Body of pancreas (tissue), 4 donors: ENCODE measurements around the gene CCDC83. TPM values are rescaled to one million over a fixed set of nuclear protein-coding genes. Genes with fewer than 3 reads are reported as not detected.

Source experiments
- ATAC-seq: fragments of 150-250 bp; one replicate; pipeline ENCODE4 v1.9.1; 2016
- DNase-seq, 4 donors: peaks; one replicate each; pipeline ENCODE4 v3.0.0-alpha.2; 2019
- H3K27ac ChIP-seq, 4 donors: fragments of 200-600 bp; sonication (generic); 1 replicate in 3 of 4; 2 replicates in 1 of 4; pipeline versions ENCODE4 v1.5.1 to v1.6.1; 2016 to 2019; ENCODE audit warnings: mild to moderate bottlenecking in 1 of 4, mixed read lengths in 1 of 4, moderate library complexity in 1 of 4
- H3K27me3 ChIP-seq, 2 donors: fragments of 200-600 bp; sonication (generic); one replicate each; pipeline ENCODE4 v1.6.0; 2016; ENCODE audit warnings: mild to moderate bottlenecking in 1 of 2
- H3K36me3 ChIP-seq, 2 donors: fragments of 200-600 bp; sonication (generic); replicated peaks in 1 of 2; 2 replicates each; pipeline ENCODE4 v1.5.1; 2016; ENCODE audit warnings: low read depth in 2 of 2; ENCODE audit not compliant: insufficient read depth in 1 of 2
- H3K4me1 ChIP-seq: fragments of 200-600 bp; sonication (generic); one replicate; pipeline ENCODE4 v1.6.0; 2016
- H3K4me3 ChIP-seq, 2 donors: fragments of 200-600 bp; sonication (generic); 1 replicate in 1 of 2; 2 replicates in 1 of 2; pipeline ENCODE4 v1.5.1; 2016 to 2019
- H3K9me3 ChIP-seq, 3 donors: fragments of 200-600 bp; sonication (generic); 1 replicate in 2 of 3; 2 replicates in 1 of 3; pipeline ENCODE4 v1.5.1; 2016
- POLR2A ChIP-seq, 3 donors: fragments of 450-650 bp; IDR thresholded peaks; one replicate each; pipeline ENCODE4 v1.6.1; 2016; ENCODE audit warnings: antibody characterized with exemption in 3 of 3, mild to moderate bottlenecking in 2 of 3
- WGBS, 2 donors: methylation state at CpG; one replicate each; pipeline ENCODE4 v1.1.5; 2017; 5-methylcytosine and 5-hydroxymethylcytosine counted together
- intact Hi-C: fragments of 100-400 bp; cut with DNase I; formaldehyde crosslinking; loops from one replicate; pipeline ENCODE4 v1.15.1; 2023
- total RNA-seq, 2 donors: library from RNA; depleted of rRNA; stranded (reverse); fragments of >200 nt; gene quantifications; one replicate each; pipeline ENCODE4 v1.1.0, GENCODE V29; 2016
- TF ChIP-seq, protein P1 (sequence below), 7 experiments: fragments of 450-650 bp in 4 of 7; fragments of 200-600 bp in 3 of 7; sonication (generic) in 3 of 7; IDR thresholded peaks; one replicate each; pipeline ENCODE4 v1.5.1; 2016 to 2019; ENCODE audit warnings: antibody characterized with exemption in 7 of 7

Gene CCDC83
- total RNA-seq, 2 donors from 2014 or later: not detected

DNA sequence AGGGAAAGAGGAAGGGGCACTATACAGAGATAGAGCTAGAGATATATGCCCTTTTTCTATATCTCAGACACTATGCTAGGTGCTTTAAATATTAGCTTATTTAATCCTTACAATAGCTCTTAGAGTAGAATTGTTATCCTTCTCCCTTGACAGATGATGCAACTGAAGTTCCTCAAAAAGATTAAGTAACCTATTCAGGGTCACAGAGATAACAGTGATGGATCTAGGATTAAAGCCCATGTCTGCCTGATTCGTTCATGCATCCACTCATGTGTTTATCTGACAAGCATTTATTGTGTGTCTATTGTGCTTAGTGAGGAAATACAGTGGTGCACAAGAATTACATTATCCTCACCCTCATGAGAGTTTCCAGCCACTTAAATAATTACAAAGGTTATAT is 8.7 kb downstream of the CCDC83 start:
- no peak for TF ChIP-seq POLR2A (IDR thresholded peaks at IDR 0.05)
- TF ChIP-seq, protein P1, sequence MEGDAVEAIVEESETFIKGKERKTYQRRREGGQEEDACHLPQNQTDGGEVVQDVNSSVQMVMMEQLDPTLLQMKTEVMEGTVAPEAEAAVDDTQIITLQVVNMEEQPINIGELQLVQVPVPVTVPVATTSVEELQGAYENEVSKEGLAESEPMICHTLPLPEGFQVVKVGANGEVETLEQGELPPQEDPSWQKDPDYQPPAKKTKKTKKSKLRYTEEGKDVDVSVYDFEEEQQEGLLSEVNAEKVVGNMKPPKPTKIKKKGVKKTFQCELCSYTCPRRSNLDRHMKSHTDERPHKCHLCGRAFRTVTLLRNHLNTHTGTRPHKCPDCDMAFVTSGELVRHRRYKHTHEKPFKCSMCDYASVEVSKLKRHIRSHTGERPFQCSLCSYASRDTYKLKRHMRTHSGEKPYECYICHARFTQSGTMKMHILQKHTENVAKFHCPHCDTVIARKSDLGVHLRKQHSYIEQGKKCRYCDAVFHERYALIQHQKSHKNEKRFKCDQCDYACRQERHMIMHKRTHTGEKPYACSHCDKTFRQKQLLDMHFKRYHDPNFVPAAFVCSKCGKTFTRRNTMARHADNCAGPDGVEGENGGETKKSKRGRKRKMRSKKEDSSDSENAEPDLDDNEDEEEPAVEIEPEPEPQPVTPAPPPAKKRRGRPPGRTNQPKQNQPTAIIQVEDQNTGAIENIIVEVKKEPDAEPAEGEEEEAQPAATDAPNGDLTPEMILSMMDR (IDR thresholded peaks at IDR 0.05): no peak
- H3K27ac ChIP-seq: no peak overlapping the region
- intact Hi-C loops: no loop called here
- H3K4me1 ChIP-seq: no peaks in the 10 kb centered on the region
- H3K36me3 ChIP-seq: no peaks in the 10 kb centered on the region
- no peaks in the 10 kb centered on the region for H3K9me3 ChIP-seq
- H3K4me3 ChIP-seq: no peak overlapping the region
- 18 to 25% methylated on average over 1 of the region's 1 CpG for WGBS, 2 donors
- no peak for ATAC-seq
- DNase-seq: no peak
- no peaks in the 10 kb centered on the region for H3K27me3 ChIP-seq

DNA sequence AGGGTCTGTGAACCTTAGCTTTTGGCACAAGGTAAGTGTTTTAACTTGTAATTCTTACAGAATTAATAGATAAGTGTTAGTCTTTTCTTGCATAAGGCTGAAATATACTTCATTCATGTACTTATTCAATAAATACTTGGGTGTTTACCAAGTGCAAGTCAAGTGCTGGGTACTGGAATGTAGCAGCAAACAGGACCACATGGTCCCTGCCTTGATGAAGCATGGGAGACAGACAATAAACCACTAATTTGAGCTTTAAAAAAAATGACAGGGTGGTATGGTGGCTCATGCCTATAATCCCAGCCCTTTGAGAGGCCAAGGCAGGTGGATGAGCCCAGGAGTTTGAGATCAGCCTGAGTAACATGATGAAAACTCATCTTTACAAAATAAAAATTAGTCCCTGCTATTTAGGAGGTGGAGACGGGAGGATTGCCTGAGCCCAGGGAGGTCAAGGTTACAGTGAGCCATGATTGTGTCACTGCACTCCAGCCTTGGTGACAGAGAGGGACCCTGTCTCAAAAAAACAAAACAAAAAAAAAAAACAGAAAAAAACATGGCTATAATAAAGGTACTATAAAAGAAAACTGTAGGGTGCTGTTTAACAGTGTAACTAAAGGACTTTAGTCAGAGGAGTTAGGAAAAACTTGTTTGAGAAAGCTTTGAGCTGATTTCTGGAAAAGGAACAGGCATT is 11.1 kb downstream of the CCDC83 start:
- intact Hi-C loops: no loop called here
- no peak overlapping the region for H3K4me3 ChIP-seq
- WGBS, 2 donors: 78 to 83% methylated on average over 1 of the region's 1 CpG

DNA sequence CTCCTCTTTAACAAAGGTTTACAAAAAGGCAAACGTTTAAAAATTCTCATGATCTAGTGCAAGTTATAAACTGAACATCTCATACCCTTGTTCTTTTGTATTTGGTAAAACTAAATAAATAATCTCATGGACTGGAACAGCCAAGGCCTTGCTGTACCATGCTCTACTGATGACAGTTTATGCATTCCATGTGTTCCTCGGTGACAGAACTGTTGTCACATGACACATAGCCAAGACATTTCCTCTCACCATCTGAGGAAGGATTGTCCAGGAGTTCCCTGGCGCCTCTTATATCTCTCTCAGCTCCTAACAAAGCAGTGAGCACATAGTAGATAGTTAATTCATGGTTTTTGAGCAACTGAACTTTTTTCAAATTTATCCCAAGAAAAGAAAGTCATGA is 12.6 kb downstream of the CCDC83 start:
- intact Hi-C loops: no loop called here
- TF ChIP-seq, protein P1 (IDR thresholded peaks at IDR 0.05): no peak
- no peak for TF ChIP-seq POLR2A (IDR thresholded peaks at IDR 0.05)
- Histone ChIP-seq H3K27ac (no peak overlapping the region), H3K36me3 (no peaks in the 10 kb centered on the region), H3K4me1 (no peaks in the 10 kb centered on the region), H3K4me3 (no peak overlapping the region), H3K27me3 (no peaks in the 10 kb centered on the region), H3K9me3 (no peaks in the 10 kb centered on the region)
- WGBS, 2 donors: 48 to 56% methylated on average over 3 of the region's 3 CpGs
- no peak for ATAC-seq
- DNase-seq: no peak

More for the DNA sequence above, 11.1 kb downstream of the CCDC83 start:
- no peak overlapping the region for H3K27ac ChIP-seq
- no peaks in the 10 kb centered on the region for H3K4me1 ChIP-seq
- no peaks in the 10 kb centered on the region for H3K9me3 ChIP-seq
- H3K27me3 ChIP-seq: no peaks in the 10 kb centered on the region
- H3K36me3 ChIP-seq: no peaks in the 10 kb centered on the region
- no peak for ATAC-seq
- no peak for DNase-seq
- TF ChIP-seq, protein P1 (IDR thresholded peaks at IDR 0.05): no peak
- no peak for TF ChIP-seq POLR2A (IDR thresholded peaks at IDR 0.05)

GRCh38 chr11:85869781-85870180 is 14.6 kb downstream of the CCDC83 start:
- H3K36me3 ChIP-seq: no peaks in the 10 kb centered on the region
- no peak for DNase-seq
- no peak for ATAC-seq
- intact Hi-C loops: no loop called here
- H3K4me3 ChIP-seq: no peak overlapping the region
- H3K27ac ChIP-seq: no peak overlapping the region
- no peaks in the 10 kb centered on the region for H3K27me3 ChIP-seq
- H3K9me3 ChIP-seq: no peaks in the 10 kb centered on the region
- TF ChIP-seq, protein P1 (IDR thresholded peaks at IDR 0.05): no peak
- no peak for TF ChIP-seq POLR2A (IDR thresholded peaks at IDR 0.05)
- 73 to 81% methylated on average over 2 of the region's 2 CpGs for WGBS, 2 donors
- no peaks in the 10 kb centered on the region for H3K4me1 ChIP-seq

- H3K27ac ChIP-seq: no peak overlapping the region
- WGBS, 2 donors: 71 to 100% methylated on average over 1 of the region's 1 CpG
- H3K36me3 ChIP-seq: no peaks in the 10 kb centered on the region
- DNase-seq: no peak
- H3K4me3 ChIP-seq: no peak overlapping the region
- no peak for ATAC-seq
- no peaks in the 10 kb centered on the region for H3K27me3 ChIP-seq
- no peaks in the 10 kb centered on the region for H3K4me1 ChIP-seq
- no peaks in the 10 kb centered on the region for H3K9me3 ChIP-seq
- intact Hi-C loops: no loop called here
- TF ChIP-seq POLR2A (IDR thresholded peaks at IDR 0.05): no peak
- TF ChIP-seq, protein P1 (IDR thresholded peaks at IDR 0.05): no peak
Observed at GRCh38 chr11:85874265-85874664, 19.1 kb downstream of the CCDC83 start.
